T-helper 2 cell treated with Interferon-gamma antibody and Interleukin-4, amounts not matched to agents 5 μg/mL and 100 μg/mL, for 36 hours (primary cell): Measurements from ENCODE around the gene PLEKHM2.

Experiments used
- DNase-seq: peaks from one replicate; pipeline ENCODE4 v3.0.0; 2021; ENCODE audit warnings: low spot score
- H3K27ac Mint-ChIP-seq: one replicate; pipeline ENCODE4 v1.8.0; 2021; ENCODE audit warnings: mild to moderate bottlenecking, mixed read lengths
- H3K27me3 Mint-ChIP-seq: one replicate; pipeline ENCODE4 v1.8.0; 2021; ENCODE audit warnings: low read depth, mixed read lengths
- H3K36me3 Mint-ChIP-seq: one replicate; pipeline ENCODE4 v1.8.0; 2021; ENCODE audit warnings: low read depth, mixed read lengths
- H3K4me1 Mint-ChIP-seq: one replicate; pipeline ENCODE4 v1.8.0; 2021; ENCODE audit warnings: low read depth, mixed read lengths
- H3K4me3 Mint-ChIP-seq: one replicate; pipeline ENCODE4 v1.8.0; 2022; ENCODE audit warnings: mild to moderate bottlenecking, moderate library complexity, mixed read lengths
- H3K9me3 Mint-ChIP-seq: one replicate; pipeline ENCODE4 v1.8.0; 2021; ENCODE audit warnings: mixed read lengths

PLEKHM2 gene

GRCh38 chr1:15719381-15720120, 35.4 kb downstream of the PLEKHM2 start:
- DNase-seq: no peak
- no peaks in the 10 kb centered on the region for H3K9me3 Mint-ChIP-seq
- H3K4me1 Mint-ChIP-seq: no peaks in the 10 kb centered on the region
- H3K27ac Mint-ChIP-seq: no peak overlapping the region
- peaks cover 10% of the 10 kb centered on the region for H3K36me3 Mint-ChIP-seq
- no peaks in the 10 kb centered on the region for H3K27me3 Mint-ChIP-seq
- H3K4me3 Mint-ChIP-seq: no peak overlapping the region

- no peak overlapping the region for H3K27ac Mint-ChIP-seq
- H3K27me3 Mint-ChIP-seq: no peaks in the 10 kb centered on the region
- DNase-seq: no peak
- H3K9me3 Mint-ChIP-seq: no peaks in the 10 kb centered on the region
- H3K36me3 Mint-ChIP-seq: peaks cover 10% of the 10 kb centered on the region
- no peak overlapping the region for H3K4me3 Mint-ChIP-seq
- H3K4me1 Mint-ChIP-seq: no peaks in the 10 kb centered on the region
Observed at GRCh38 chr1:15720861-15721260, 36.7 kb downstream of the PLEKHM2 start.

- no peaks in the 10 kb centered on the region for H3K4me1 Mint-ChIP-seq
- no peak overlapping the region for H3K27ac Mint-ChIP-seq
- H3K9me3 Mint-ChIP-seq: no peaks in the 10 kb centered on the region
- no peak overlapping the region for H3K4me3 Mint-ChIP-seq
- no peaks in the 10 kb centered on the region for H3K27me3 Mint-ChIP-seq
- peaks cover 10% of the 10 kb centered on the region for H3K36me3 Mint-ChIP-seq
- no peak for DNase-seq
Observed at GRCh38 chr1:15722411-15722810, 38.3 kb downstream of the PLEKHM2 start.

- Mint-ChIP-seq H3K4me1 (no peaks in the 10 kb centered on the region), H3K4me3 (no peak overlapping the region), H3K9me3 (no peaks in the 10 kb centered on the region), H3K27me3 (no peaks in the 10 kb centered on the region), H3K36me3 (peaks cover 13% of the 10 kb centered on the region), H3K27ac (no peak overlapping the region)
- DNase-seq: no peak
Observed at GRCh38 chr1:15722836-15723532, 38.9 kb downstream of the PLEKHM2 start.

- Mint-ChIP-seq H3K36me3 (peaks cover 10% of the 10 kb centered on the region), H3K27me3 (no peaks in the 10 kb centered on the region), H3K4me1 (no peaks in the 10 kb centered on the region), H3K4me3 (no peak overlapping the region), H3K9me3 (no peaks in the 10 kb centered on the region), H3K27ac (no peak overlapping the region)
- no peak for DNase-seq
Observed at GRCh38 chr1:15723631-15724246, 39.6 kb downstream of the PLEKHM2 start.

- Mint-ChIP-seq H3K27ac (no peak overlapping the region), H3K4me1 (no peaks in the 10 kb centered on the region), H3K27me3 (no peaks in the 10 kb centered on the region), H3K4me3 (no peak overlapping the region), H3K36me3 (peaks cover 7% of the 10 kb centered on the region), H3K9me3 (no peaks in the 10 kb centered on the region)
- DNase-seq: no peak
Observed at GRCh38 chr1:15724949-15725880, 41.1 kb downstream of the PLEKHM2 start.

- no peaks in the 10 kb centered on the region for H3K9me3 Mint-ChIP-seq
- DNase-seq: no peak
- peaks cover 7% of the 10 kb centered on the region for H3K36me3 Mint-ChIP-seq
- no peak overlapping the region for H3K4me3 Mint-ChIP-seq
- no peaks in the 10 kb centered on the region for H3K27me3 Mint-ChIP-seq
- no peak overlapping the region for H3K27ac Mint-ChIP-seq
- no peaks in the 10 kb centered on the region for H3K4me1 Mint-ChIP-seq
Observed at GRCh38 chr1:15726508-15726907, 42.4 kb downstream of the PLEKHM2 start.

- H3K4me3 Mint-ChIP-seq: no peak overlapping the region
- H3K9me3 Mint-ChIP-seq: no peaks in the 10 kb centered on the region
- no peak overlapping the region for H3K27ac Mint-ChIP-seq
- H3K4me1 Mint-ChIP-seq: no peaks in the 10 kb centered on the region
- no peak for DNase-seq
- H3K36me3 Mint-ChIP-seq: peaks cover 7% of the 10 kb centered on the region
- H3K27me3 Mint-ChIP-seq: no peaks in the 10 kb centered on the region
Observed at GRCh38 chr1:15727021-15727420, 42.9 kb downstream of the PLEKHM2 start.

GRCh38 chr1:15727424-15727823, 43.3 kb downstream of the PLEKHM2 start:
- Mint-ChIP-seq H3K36me3 (peaks cover 7% of the 10 kb centered on the region), H3K27ac (no peak overlapping the region), H3K27me3 (no peaks in the 10 kb centered on the region), H3K9me3 (no peaks in the 10 kb centered on the region), H3K4me1 (no peaks in the 10 kb centered on the region), H3K4me3 (no peak overlapping the region)
- no peak for DNase-seq

- H3K9me3 Mint-ChIP-seq: no peaks in the 10 kb centered on the region
- H3K27ac Mint-ChIP-seq: no peak overlapping the region
- H3K4me3 Mint-ChIP-seq: no peak overlapping the region
- H3K4me1 Mint-ChIP-seq: no peaks in the 10 kb centered on the region
- no peak for DNase-seq
- H3K27me3 Mint-ChIP-seq: no peaks in the 10 kb centered on the region
- peaks cover 7% of the 10 kb centered on the region for H3K36me3 Mint-ChIP-seq
Observed at GRCh38 chr1:15727866-15728534, 43.9 kb downstream of the PLEKHM2 start.

GRCh38 chr1:15728937-15729657, 45.0 kb downstream of the PLEKHM2 start:
- Mint-ChIP-seq H3K4me3 (no peak overlapping the region), H3K4me1 (no peaks in the 10 kb centered on the region), H3K27ac (no peak overlapping the region), H3K27me3 (no peaks in the 10 kb centered on the region), H3K36me3 (peaks cover 7% of the 10 kb centered on the region), H3K9me3 (no peaks in the 10 kb centered on the region)
- DNase-seq: no peak

GRCh38 chr1:15730423-15730822, 46.3 kb downstream of the PLEKHM2 start:
- DNase-seq: no peak
- H3K36me3 Mint-ChIP-seq: peaks cover 7% of the 10 kb centered on the region
- H3K4me1 Mint-ChIP-seq: no peaks in the 10 kb centered on the region
- H3K27ac Mint-ChIP-seq: no peak overlapping the region
- H3K27me3 Mint-ChIP-seq: no peaks in the 10 kb centered on the region
- no peaks in the 10 kb centered on the region for H3K9me3 Mint-ChIP-seq
- no peak overlapping the region for H3K4me3 Mint-ChIP-seq

GRCh38 chr1:15730936-15731335, 46.8 kb downstream of the PLEKHM2 start:
- H3K4me1 Mint-ChIP-seq: no peaks in the 10 kb centered on the region
- H3K27ac Mint-ChIP-seq: no peak overlapping the region
- peaks cover 7% of the 10 kb centered on the region for H3K36me3 Mint-ChIP-seq
- H3K9me3 Mint-ChIP-seq: no peaks in the 10 kb centered on the region
- no peak overlapping the region for H3K4me3 Mint-ChIP-seq
- no peak for DNase-seq
- no peaks in the 10 kb centered on the region for H3K27me3 Mint-ChIP-seq
